GM19025 (cell line): ENCODE measurements around the gene DUSP21.
A peak's percentile ranks its signal among the peaks of the same experiment; 100 is the strongest.
"Not testable (repeated sequence)": the region's sequence is repeated elsewhere in the genome, so short reads cannot be mapped to it uniquely, and the experiment has no call there.

Experiments
- ATAC-seq: cut with Tn5 transposase; IDR thresholded peaks from one replicate; pipeline ENCODE4 v1.9.1; 2021; ENCODE audit warnings: mild to moderate bottlenecking, low read depth, moderate library complexity; ENCODE audit not compliant: unreplicated experiment

Gene DUSP21

GRCh38 chrX:44843753-44844152, at the start of gene DUSP21:
TSS of gene DUSP21 (plus strand) at chrX:44844021. CDS start at chrX:44844133, 112 bp downstream.
- ATAC-seq = no peak

- no peak for ATAC-seq
These were observed 47.8 kb upstream of the DUSP21 start for GRCh38 chrX:44795945-44796450.

- ATAC-seq = no peak
These were observed 41.2 kb upstream of the DUSP21 start for GRCh38 chrX:44802613-44803012.

GRCh38 chrX:44815681-44816080, 28.1 kb upstream of the DUSP21 start:
- no peak for ATAC-seq

GRCh38 chrX:44816367-44816766, 27.5 kb upstream of the DUSP21 start:
- no peak for ATAC-seq

- ATAC-seq = no peak
These were observed 26.8 kb upstream of the DUSP21 start for GRCh38 chrX:44817029-44817428.

- ATAC-seq = no peak
These were observed 21.2 kb upstream of the DUSP21 start for GRCh38 chrX:44822601-44823000.

GRCh38 chrX:44823193-44823592, 20.6 kb upstream of the DUSP21 start:
- ATAC-seq = not testable (repeated sequence)

- ATAC-seq = no peak
These were observed 15.7 kb upstream of the DUSP21 start for GRCh38 chrX:44828008-44828605.

GRCh38 chrX:44829832-44830231, 14.0 kb upstream of the DUSP21 start:
- no peak for ATAC-seq

- ATAC-seq = no peak
These were observed 1.1 kb upstream of the DUSP21 start for GRCh38 chrX:44842550-44843317.

- no peak for ATAC-seq
These were observed 511 bp upstream of the DUSP21 start for GRCh38 chrX:44843318-44843702.

- no peak for ATAC-seq
These were observed 383 bp downstream of the DUSP21 start for GRCh38 chrX:44844204-44844603.

- ATAC-seq = not testable (repeated sequence)
These were observed 7.1 kb downstream of the DUSP21 start for GRCh38 chrX:44850891-44851290.

GRCh38 chrX:44871114-44871645, 27.4 kb downstream of the DUSP21 start:
- no peak for ATAC-seq

- ATAC-seq = peak; percentile 22
These were observed 28.4 kb downstream of the DUSP21 start for GRCh38 chrX:44871931-44872820.

- peak; percentile 85 for ATAC-seq
These were observed 29.1 kb downstream of the DUSP21 start, which contains the start of gene KDM6A for GRCh38 chrX:44872821-44873414. TSS of gene KDM6A (plus strand) at chrX:44873188. CDS start at chrX:44873552, 364 bp downstream.

- ATAC-seq = peak; percentile 7
These were observed 29.8 kb downstream of the DUSP21 start for GRCh38 chrX:44873415-44874276.
